HT-29 (cell line): ENCODE results near the gene HOXB2. TPM values are rescaled to one million over a fixed set of nuclear protein-coding genes. Genes with fewer than 3 reads are reported as not detected.

Experiments used
- DNase-seq: peaks from one replicate; pipeline ENCODE4 v3.0.0-alpha.2; 2015; ENCODE audit warnings: low spot score
- total RNA-seq: library from RNA; depleted of rRNA; stranded (reverse); fragments of >200 nt; shearing (Covaris generic); gene quantifications from 2 replicates; pipeline ENCODE4 v1.2.3, GENCODE V29; 2014

HOXB2 gene
- total RNA-seq, 1 experiment from 2014 or later: 2.3 TPM

DNA sequence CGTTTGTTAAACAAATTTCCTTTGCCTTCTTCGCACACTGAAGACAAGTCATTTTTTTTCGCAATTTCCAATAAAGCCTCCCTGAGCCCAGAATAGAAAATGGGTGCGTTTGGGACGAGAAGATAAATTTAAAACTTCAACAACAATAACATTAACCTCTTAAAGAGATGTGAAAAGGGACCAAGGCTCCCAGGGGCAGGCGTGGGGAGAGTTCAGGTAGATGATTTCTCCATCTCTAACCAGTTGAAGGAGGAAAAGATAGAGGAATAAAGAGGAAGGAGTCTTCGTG is 34.5 kb upstream of the HOXB2 start:
- DNase-seq: no peak

- DNase-seq: peak; percentile 70
Measured at GRCh38 chr17:48578616-48579470, 33.9 kb upstream of the HOXB2 start.

GRCh38 chr17:48577946-48578615 is 33.2 kb upstream of the HOXB2 start, which contains the start of gene HOXB4:
Gene HOXB4 (minus strand): TSS chr17:48578350. CDS start chr17:48578319, 31 bp downstream.
- peak; percentile 72 for DNase-seq

DNA sequence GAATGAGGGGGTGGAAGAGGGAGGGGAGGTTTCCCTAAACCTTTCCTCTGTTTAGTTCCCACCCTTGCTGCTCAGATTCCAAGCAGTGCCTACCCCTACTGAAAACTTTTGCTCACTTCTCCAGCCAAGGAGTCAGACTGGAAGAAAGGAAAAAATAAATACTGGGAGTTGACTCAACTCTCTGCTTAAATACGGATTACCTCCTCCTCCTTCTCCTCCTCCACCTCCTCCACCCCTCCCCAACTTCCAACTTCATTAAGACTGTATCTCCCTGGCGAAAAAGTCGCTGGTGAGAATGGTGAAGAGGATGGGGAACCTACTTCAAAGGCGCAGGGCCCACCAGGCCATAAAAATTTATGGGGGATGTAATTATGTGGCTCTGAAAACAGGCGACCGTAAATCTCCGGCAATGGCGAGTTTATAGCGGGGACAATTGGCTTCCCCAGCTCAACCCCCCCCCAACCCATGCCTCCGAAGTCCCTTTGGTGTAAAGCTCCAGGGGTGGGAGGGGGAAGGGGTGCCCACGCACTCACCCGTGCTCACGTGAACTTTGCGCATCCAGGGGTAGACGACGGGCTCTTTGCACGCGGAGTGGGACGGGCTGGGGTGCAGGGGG is 32.5 kb upstream of the HOXB2 start:
- no peak for DNase-seq

DNA sequence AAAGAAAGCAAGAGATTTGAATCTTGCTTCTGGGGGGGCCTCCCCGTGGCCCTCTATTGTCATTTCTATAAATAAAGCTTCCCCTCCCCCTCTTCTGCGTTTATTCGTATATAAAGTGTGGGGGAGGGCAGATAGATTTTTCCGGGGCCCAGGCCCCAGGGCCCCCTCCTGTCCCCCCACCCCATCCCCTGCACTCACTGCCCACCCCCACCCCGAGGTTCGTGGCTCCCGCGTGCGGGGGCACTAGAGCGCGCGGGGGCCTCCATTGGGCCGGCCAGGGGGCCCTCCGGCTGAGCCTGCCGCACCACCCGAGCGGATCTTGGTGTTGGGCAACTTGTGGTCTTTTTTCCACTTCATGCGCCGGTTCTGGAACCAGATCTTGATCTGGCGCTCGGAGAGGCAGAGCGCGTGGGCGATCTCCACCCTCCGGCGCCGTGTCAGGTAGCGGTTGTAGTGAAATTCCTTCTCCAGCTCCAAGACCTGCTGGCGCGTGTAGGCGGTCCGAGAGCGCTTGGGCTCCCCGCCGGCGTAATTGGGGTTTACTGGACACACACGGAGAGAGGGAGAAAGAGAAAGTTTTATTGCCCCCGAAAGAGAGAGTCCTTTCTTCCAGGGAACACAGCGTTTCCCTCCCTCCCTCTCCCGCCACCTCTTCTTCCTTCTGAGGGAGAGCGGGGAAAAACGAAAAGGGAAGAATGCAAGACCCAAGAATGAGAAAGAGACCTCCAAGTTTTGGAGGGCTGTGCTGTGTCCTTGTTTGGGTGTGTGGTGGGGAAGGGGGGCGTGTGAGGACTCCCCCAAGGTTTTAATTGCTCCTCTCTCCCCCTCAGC is 31.8 kb upstream of the HOXB2 start:
- DNase-seq: no peak

DNA sequence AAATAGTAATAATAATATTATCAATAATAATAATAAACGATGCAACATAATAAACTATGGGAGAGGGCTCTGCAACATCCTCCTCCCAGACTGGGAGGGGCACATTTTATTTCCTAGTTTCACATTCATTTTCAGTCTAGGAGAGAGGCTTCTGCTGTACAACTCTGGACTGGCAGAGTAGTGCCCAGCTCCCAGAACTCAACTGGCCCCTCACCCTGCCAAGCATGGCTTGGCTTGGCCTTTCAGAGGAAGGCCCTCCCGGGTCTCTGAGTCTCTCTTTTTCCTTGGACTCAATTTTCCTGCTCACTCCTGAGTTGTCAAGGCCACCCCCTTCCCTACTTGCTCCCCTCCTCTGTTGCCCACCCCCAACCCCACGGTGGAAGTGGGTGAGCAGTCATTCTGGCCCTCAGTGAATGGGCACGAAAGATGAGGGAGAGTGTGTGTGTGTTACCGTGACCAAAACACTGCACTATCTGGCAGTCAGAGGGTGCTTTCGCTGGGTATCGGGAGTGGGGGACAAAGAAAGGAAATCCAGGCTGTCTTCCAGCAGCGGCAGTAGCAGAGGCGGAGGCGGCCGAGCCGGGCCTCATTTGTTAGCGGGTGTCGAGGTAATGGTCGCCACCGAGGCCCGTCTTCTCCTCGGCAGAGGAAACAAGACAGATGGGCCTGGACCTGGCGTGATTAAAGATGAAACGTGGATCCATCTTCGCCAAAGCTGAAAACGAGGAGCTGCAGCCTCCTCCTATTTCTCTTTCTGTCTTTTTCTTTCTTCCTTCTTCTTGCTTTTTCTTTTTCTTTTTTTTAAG is 31.0 kb upstream of the HOXB2 start:
- DNase-seq: no peak

- no peak for DNase-seq
Measured at GRCh38 chr17:48575066-48575582, 30.2 kb upstream of the HOXB2 start.

- DNase-seq: no peak
Measured at GRCh38 chr17:48574505-48575065, 29.7 kb upstream of the HOXB2 start.

DNA sequence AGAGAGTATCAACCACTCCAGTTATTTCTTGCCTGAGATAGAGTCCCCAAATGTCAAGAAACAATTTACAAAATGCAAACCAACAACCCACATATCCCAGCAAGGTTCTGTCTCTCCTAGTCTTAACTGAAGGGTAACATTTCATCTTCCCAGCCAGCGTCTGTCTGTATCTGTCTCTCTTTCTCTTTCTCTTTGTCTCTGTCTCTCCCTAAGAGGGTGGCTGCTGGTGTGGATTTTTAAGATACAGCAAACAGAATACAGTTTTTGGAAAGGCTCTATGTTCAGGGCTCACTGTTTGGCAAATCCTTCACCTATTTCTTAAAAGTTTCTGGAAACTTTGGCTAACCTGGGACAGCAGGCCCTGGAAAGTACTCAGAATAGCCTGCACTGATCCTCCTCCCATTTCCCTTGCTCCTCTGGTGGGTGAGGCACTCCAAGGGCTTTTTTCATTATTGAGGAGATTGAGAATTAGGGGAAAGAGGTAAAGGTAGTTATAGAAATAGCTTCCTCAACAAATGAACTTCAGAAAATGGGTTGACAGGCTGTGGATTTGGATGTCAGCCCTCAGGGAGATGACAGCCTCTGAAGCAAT is 27.0 kb upstream of the HOXB2 start:
- DNase-seq: peak; percentile 64

GRCh38 chr17:48571024-48571818 is 26.3 kb upstream of the HOXB2 start:
- DNase-seq: peak; percentile 82

DNA sequence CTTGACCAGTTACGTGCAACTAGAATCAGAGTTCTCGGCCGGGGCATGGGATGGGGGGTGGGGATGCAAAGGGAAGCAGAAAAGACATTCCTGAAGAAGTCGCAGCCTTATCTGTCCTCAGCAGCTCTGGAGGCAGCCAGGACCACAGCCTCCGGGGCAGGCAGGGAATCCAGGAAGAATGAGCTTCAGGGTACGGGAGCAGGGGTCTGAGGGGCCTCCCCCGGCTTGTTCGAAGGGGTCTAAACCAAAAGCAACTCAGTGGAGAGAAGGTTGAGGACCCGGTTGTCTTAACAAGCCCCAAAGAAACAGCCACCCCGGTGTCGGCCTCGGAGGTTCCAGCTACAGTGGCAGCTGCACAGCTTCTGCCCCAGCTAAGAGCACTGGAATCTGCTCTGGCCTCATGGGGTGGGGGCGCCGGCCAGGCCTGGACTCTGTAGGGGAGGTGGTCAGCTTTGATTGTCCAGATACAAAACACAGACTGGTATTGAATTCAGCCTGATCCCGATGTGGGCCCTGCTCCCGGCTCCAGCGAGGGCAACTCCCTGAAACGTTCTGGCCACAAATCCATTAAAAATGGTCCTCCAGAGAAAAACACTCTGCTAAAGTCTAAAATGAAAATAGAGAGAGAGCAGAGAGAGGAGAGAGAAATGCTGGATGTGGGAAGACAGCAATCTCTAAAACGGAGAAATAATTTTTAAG is 25.6 kb upstream of the HOXB2 start:
- peak; percentile 64 for DNase-seq

GRCh38 chr17:48569674-48570324 is 24.9 kb upstream of the HOXB2 start:
- peak; percentile 66 for DNase-seq

- DNase-seq: no peak
Measured at GRCh38 chr17:48569240-48569582, 24.3 kb upstream of the HOXB2 start.

GRCh38 chr17:48568499-48569239 is 23.8 kb upstream of the HOXB2 start:
- DNase-seq: peak; percentile 60

DNA sequence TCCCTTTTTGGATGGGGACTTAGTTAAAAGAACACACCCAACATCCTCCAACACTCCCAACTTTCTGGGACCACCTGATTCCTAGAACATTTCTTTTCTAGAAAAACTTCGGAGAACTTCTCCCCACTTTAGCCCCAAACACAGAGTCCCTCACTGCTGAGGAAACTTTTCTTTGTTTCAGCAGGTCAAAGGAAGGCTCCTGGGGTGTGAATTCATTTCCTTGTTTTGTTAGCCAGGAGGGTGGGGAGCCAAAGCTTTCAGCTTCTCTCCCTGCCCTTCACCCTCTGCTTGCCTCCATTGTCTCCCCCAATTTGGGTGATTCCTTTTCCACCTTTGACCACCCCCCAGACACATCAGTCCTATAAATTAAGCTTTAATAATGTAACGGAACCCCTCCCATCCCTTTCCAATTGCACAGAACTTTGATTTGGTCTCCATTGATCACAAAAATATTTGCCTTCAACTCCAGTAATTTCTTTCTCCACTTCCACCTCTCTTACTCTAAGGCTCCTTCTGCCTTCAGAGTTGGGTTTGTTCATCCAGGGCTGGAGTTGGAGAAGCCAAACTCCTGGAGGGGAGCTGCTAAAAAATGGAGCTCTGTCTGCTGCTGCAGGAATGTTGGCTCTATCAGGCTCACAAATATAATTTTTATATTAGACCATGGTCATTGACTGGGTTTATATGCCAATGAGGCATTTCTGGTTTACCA is 22.9 kb upstream of the HOXB2 start:
- DNase-seq: peak; percentile 71

DNA sequence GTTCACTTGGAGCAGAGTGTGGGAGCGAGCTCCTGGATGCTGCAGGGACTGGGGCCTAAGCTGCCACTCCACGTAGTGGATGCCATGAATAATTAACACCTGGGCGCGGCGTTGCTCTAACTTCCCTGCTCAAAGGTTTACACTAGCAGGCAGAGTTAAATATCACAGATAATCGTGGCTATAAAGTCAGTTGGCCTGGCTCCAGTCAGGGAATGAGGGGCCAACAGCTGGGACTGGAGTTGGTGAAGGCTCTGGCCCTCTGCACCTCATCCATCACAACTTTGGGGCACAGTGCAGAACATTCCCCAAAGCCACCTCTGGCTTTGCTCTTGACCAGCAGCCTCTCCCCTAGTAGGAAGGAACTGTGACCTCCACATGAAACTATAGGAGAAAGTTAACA is 22.3 kb upstream of the HOXB2 start:
- DNase-seq: peak; percentile 89

DNA sequence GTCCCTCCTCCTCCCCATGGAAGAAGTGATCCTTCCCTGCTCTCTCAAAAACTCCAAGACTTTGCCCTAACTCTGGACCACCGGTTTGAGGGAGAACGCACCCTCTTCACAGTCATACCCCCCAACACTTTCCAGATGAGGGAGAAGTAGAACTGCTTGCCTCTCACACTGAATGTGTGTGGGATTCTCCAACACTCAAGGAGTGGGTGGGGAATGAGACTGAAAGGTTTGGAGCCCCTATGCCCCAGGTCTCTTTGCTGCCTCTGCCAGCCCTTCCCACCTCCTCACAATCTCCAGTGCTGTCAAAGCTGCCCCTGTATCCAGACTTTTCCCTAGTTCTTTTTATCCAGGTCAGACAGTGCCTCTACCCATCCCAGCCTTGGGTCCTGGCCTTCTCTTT is 21.8 kb upstream of the HOXB2 start:
- no peak for DNase-seq
